OCI-LY3 (cell line): ENCODE measurements around the gene NR6A1.

Experiments used
- H2AFZ ChIP-seq: fragments of 200-600, 300-600 bp; shearing (Covaris generic); 2 replicates; pipeline ENCODE4 v1.6.0; 2014; ENCODE audit warnings: antibody characterized with exemption, low read depth, low read length
- H3K27ac ChIP-seq: fragments of 200-600, 300-600 bp; sonication (generic); 2 replicates; pipeline ENCODE4 v1.5.1; 2014; ENCODE audit warnings: mild to moderate bottlenecking, low read length, moderate library complexity, mixed read lengths
- H3K27me3 ChIP-seq: fragments of 200-600, 300-600 bp; sonication (generic); 2 replicates; pipeline ENCODE4 v1.6.1; 2014; ENCODE audit warnings: low read depth, low read length, mixed read lengths
- H3K36me3 ChIP-seq: fragments of 200-600, 300-600 bp; sonication (generic); replicated peaks from 2 replicates; pipeline ENCODE3; 2014; ENCODE audit warnings: low read depth, low read length, mixed read lengths
- H3K4me1 ChIP-seq: fragments of 300-600, 200-600 bp; sonication (generic); 2 replicates; pipeline ENCODE4 v1.6.1; 2014; ENCODE audit warnings: low read length, mixed read lengths
- H3K4me2 ChIP-seq: fragments of 200-600, 300-600 bp; sonication (generic); 2 replicates; pipeline ENCODE4 v1.6.1; 2014; ENCODE audit warnings: low read length, mixed read lengths
- H3K4me3 ChIP-seq: fragments of 300-600, 200-600 bp; sonication (generic); 2 replicates; pipeline ENCODE4 v1.5.1; 2014; ENCODE audit warnings: antibody characterized with exemption, mild to moderate bottlenecking, low read length, moderate library complexity
- H3K79me2 ChIP-seq: fragments of 300-600, 200-600 bp; shearing (Covaris generic); 2 replicates; pipeline ENCODE4 v1.6.1; 2014; ENCODE audit warnings: mild to moderate bottlenecking, low read length, mixed read lengths
- H3K9ac ChIP-seq: fragments of 300-600, 200-600 bp; shearing (Covaris generic); 2 replicates; pipeline ENCODE4 v1.6.0; 2014; ENCODE audit warnings: mild to moderate bottlenecking, low read length, moderate library complexity
- H3K9me3 ChIP-seq: fragments of 200-600, 300-600 bp; shearing (Covaris generic); 2 replicates; pipeline ENCODE4 v1.6.1; 2014; ENCODE audit warnings: low read length, mixed read lengths; ENCODE audit not compliant: insufficient read depth
- H4K20me1 ChIP-seq: fragments of 200-600, 300-600 bp; sonication (generic); 2 replicates; pipeline ENCODE4 v1.6.1; 2016; ENCODE audit warnings: low read length, mixed read lengths; ENCODE audit not compliant: insufficient read depth
- EZH2phosphoT487 ChIP-seq: fragments of 200-600 bp; shearing (Covaris generic); IDR thresholded peaks from 2 replicates; pipeline ENCODE4 v1.6.1; 2018; ENCODE audit warnings: antibody characterized with exemption, mixed run types, low read depth
- TF ChIP-seq, protein P1 (sequence below): fragments of 200-600, 300-600 bp; sonication (generic); IDR thresholded peaks from 2 replicates; pipeline ENCODE4 v1.5.1; 2014; ENCODE audit warnings: antibody characterized with exemption, low read length, low read depth

NR6A1 gene

DNA sequence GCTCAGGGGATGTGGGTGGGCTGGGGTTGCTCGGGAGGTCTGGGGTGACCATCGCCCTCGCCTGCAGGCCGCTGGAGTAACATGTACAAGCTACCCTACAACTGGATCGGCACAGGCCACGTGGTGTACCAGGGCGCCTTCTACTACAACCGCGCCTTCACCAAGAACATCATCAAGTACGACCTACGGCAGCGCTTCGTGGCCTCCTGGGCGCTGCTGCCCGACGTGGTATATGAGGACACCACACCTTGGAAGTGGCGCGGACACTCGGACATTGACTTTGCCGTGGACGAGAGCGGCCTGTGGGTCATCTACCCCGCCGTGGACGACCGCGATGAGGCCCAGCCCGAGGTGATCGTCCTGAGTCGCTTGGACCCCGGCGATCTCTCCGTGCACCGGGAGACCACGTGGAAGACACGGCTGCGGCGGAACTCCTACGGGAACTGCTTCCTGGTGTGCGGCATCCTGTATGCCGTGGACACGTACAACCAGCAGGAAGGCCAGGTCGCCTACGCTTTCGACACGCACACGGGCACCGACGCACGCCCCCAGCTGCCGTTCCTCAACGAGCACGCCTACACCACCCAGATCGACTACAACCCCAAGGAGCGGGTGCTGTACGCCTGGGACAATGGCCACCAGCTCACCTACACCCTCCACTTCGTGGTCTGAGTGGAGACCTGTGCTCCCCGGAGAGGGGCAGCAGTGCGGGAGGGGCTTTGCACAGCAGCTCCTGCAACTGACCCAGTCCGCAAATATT is 38.8 kb upstream of the NR6A1 start:
- no peak overlapping the region for H3K4me2 ChIP-seq
- H4K20me1 ChIP-seq, result no peaks in the 10 kb centered on the region
- no peak overlapping the region for H2AFZ ChIP-seq
- TF ChIP-seq, protein P1, sequence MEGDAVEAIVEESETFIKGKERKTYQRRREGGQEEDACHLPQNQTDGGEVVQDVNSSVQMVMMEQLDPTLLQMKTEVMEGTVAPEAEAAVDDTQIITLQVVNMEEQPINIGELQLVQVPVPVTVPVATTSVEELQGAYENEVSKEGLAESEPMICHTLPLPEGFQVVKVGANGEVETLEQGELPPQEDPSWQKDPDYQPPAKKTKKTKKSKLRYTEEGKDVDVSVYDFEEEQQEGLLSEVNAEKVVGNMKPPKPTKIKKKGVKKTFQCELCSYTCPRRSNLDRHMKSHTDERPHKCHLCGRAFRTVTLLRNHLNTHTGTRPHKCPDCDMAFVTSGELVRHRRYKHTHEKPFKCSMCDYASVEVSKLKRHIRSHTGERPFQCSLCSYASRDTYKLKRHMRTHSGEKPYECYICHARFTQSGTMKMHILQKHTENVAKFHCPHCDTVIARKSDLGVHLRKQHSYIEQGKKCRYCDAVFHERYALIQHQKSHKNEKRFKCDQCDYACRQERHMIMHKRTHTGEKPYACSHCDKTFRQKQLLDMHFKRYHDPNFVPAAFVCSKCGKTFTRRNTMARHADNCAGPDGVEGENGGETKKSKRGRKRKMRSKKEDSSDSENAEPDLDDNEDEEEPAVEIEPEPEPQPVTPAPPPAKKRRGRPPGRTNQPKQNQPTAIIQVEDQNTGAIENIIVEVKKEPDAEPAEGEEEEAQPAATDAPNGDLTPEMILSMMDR, result no peak
- no peak for TF ChIP-seq EZH2phosphoT487
- no peak overlapping the region for H3K9ac ChIP-seq
- H3K27me3 ChIP-seq, result no peaks in the 10 kb centered on the region
- H3K36me3 ChIP-seq, result no peaks in the 10 kb centered on the region
- no peak overlapping the region for H3K27ac ChIP-seq
- no peak overlapping the region for H3K4me3 ChIP-seq
- no peaks in the 10 kb centered on the region for H3K4me1 ChIP-seq
- H3K9me3 ChIP-seq, result no peaks in the 10 kb centered on the region
- no peaks in the 10 kb centered on the region for H3K79me2 ChIP-seq

DNA sequence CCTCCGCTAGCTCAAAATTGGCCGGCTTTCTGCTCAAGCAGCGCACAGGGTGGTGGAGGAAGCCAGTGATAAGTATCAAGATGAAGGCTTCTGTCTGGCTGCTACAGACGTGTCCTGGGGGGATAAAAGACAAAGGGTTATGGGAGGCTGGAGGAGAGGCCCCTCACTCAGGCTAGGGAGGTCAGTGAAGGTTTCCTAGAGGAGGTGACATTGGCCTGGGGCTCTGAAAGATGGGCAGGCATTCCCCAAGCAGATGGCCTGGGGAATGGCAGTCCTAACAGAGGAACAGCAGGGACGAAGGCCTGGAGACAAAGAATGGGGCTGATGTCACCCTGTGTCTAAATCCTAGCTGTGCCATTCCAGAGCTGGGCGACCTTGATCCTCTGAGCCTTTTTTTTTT is 38.1 kb upstream of the NR6A1 start:
- Histone ChIP-seq H3K4me1 (no peaks in the 10 kb centered on the region), H3K27ac (no peak overlapping the region)

DNA sequence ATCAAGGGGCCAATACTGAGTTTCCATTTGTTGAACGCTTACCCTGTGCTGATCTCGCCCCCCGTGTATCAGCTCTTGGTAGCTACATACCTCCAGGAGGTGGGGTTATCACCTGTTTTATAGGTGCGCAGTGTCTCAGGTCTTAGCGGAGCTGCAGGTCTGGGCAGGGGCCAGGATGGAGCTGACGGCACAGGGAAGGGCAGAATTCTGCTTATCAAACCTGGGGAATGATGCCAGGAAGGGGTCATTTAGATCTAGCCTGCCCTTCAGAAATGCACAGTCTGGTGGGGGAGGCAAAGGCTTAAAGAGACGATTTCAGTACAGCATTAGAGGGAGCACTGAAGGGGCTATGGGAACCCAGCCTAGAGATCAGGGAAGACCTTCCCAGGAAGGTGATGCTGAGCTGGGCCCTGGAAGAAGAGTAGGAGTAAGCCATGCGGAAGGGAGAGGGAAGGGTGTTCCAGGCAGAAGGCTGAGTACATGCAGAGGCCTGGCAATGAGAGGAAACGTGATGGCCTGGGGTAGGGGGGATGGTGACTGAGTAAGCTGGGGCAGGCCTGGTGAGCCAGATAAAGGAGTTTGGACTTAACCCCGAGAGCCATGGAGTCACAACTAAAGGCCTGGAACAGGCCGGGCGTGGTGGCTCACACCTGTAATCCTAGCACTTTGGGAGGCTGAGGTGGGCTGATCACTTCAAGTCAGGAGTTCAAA is 37.3 kb upstream of the NR6A1 start:
- no peak overlapping the region for H2AFZ ChIP-seq

More for the DNA sequence above, 38.1 kb upstream of the NR6A1 start:
- H3K79me2 ChIP-seq, result no peaks in the 10 kb centered on the region
- H2AFZ ChIP-seq, result no peak overlapping the region
- no peak for TF ChIP-seq EZH2phosphoT487
- TF ChIP-seq, protein P1, result no peak
- H3K9me3 ChIP-seq, result no peaks in the 10 kb centered on the region
- no peak overlapping the region for H3K4me2 ChIP-seq
- no peaks in the 10 kb centered on the region for H4K20me1 ChIP-seq
- H3K9ac ChIP-seq, result no peak overlapping the region
- no peaks in the 10 kb centered on the region for H3K36me3 ChIP-seq
- no peak overlapping the region for H3K4me3 ChIP-seq
- no peaks in the 10 kb centered on the region for H3K27me3 ChIP-seq

DNA sequence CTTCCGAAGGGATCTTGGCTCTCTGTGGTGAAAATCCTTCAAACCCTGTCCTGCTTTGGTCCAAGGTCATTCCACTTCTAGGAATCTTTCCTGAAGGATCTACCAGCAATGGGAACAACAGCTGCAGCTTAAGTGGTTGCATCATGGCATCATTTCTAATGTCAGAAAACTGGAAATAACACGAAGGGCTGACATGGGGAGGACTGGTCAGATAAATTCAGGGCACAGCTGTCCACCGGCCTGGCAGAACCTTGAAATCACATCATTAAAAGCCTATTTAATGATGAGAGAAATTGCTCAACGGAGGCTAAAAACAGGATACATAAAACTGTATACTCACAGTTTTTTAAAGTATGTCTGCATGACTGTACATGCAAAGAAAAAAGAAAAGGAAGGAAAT is 34.1 kb upstream of the NR6A1 start:
- no peaks in the 10 kb centered on the region for H4K20me1 ChIP-seq
- H2AFZ ChIP-seq, result no peak overlapping the region
- H3K4me3 ChIP-seq, result no peak overlapping the region
- H3K9me3 ChIP-seq, result no peaks in the 10 kb centered on the region
- no peaks in the 10 kb centered on the region for H3K79me2 ChIP-seq
- H3K9ac ChIP-seq, result no peak overlapping the region
- TF ChIP-seq EZH2phosphoT487, result no peak
- TF ChIP-seq, protein P1, result no peak
- H3K36me3 ChIP-seq, result no peaks in the 10 kb centered on the region
- no peak overlapping the region for H3K4me2 ChIP-seq
- no peaks in the 10 kb centered on the region for H3K27me3 ChIP-seq
- peaks cover 23% of the 10 kb centered on the region for H3K4me1 ChIP-seq
- no peak overlapping the region for H3K27ac ChIP-seq

More for the DNA sequence above, 37.3 kb upstream of the NR6A1 start:
- H3K27ac ChIP-seq, result no peak overlapping the region
- H3K79me2 ChIP-seq, result no peaks in the 10 kb centered on the region
- H3K9ac ChIP-seq, result no peak overlapping the region
- H3K4me3 ChIP-seq, result no peak overlapping the region
- no peaks in the 10 kb centered on the region for H3K4me1 ChIP-seq
- no peak overlapping the region for H3K4me2 ChIP-seq
- H4K20me1 ChIP-seq, result no peaks in the 10 kb centered on the region
- H3K9me3 ChIP-seq, result no peaks in the 10 kb centered on the region
- TF ChIP-seq, protein P1, result no peak
- TF ChIP-seq EZH2phosphoT487, result no peak
- no peaks in the 10 kb centered on the region for H3K27me3 ChIP-seq
- H3K36me3 ChIP-seq, result no peaks in the 10 kb centered on the region
